ENCODE data around the gene COG5.

GRCh38 chr7:107264723-107265122 lies 299.0 kb downstream of the COG5 start:
- TF ChIP-seq EZH2phosphoT487 (IDR thresholded peaks at IDR 0.05; ENCODE audit: unreplicated experiment) (no peak), CTCF (conservative IDR thresholded peaks at IDR 0.05; ENCODE audit: low read depth in 2 of 2) (no peak)
